Sigmoid colon (tissue), 7 donors: ENCODE measurements around the gene CPT1C. TPM values are rescaled to one million over a fixed set of nuclear protein-coding genes. Genes with fewer than 3 reads are reported as not detected.
A peak's percentile ranks its signal among the peaks of the same experiment; 100 is the strongest.
"Not testable (repeated sequence)": the region's sequence is repeated elsewhere in the genome, so short reads cannot be mapped to it uniquely, and the experiment has no call there.

Experiments used
- DNase-seq: peaks from one replicate; pipeline ENCODE4 v3.0.0-alpha.2; 2019
- H3K27ac ChIP-seq, 4 donors: fragments of 200-600 bp; sonication (generic); one replicate each; pipeline ENCODE4 v1.5.1; 2016 to 2019; ENCODE audit warnings: mild to moderate bottlenecking in 1 of 4
- H3K27me3 ChIP-seq, 3 donors: fragments of 200-600 bp; sonication (generic); one replicate each; pipeline ENCODE4 v1.5.1; 2019; ENCODE audit warnings: mild to moderate bottlenecking in 1 of 3
- H3K36me3 ChIP-seq, 4 donors: fragments of 200-600 bp; sonication (generic); one replicate each; pipeline ENCODE4 v1.5.1; 2016 to 2019
- H3K4me1 ChIP-seq, 4 donors: fragments of 200-600 bp; sonication (generic); one replicate each; pipeline ENCODE4 v1.5.1; 2017 to 2019
- H3K4me3 ChIP-seq, 4 donors: fragments of 200-600 bp; sonication (generic); one replicate each; pipeline ENCODE4 v1.5.1; 2017 to 2019; ENCODE audit warnings: mild to moderate bottlenecking in 2 of 4, moderate library complexity in 1 of 4
- H3K9me3 ChIP-seq, 4 donors: fragments of 200-600 bp in 3 of 4; sonication (generic) in 3 of 4; one replicate each; pipeline versions ENCODE4 v1.5.1 to v1.6.1; 2013 to 2019
- CTCF ChIP-seq, 4 experiments: fragments of 450-650 bp in 3 of 4; fragments of 200-600 bp in 1 of 4; IDR thresholded peaks; one replicate each; pipeline ENCODE4 v1.5.1; 2016 to 2019; ENCODE audit warnings: antibody characterized with exemption in 4 of 4, mild to moderate bottlenecking in 3 of 4, moderate library complexity in 2 of 4
- EP300 ChIP-seq, 4 donors: sonication (generic); formaldehyde crosslinking; IDR thresholded peaks; one replicate each; pipeline ENCODE4 v1.6.1; 2017; ENCODE audit warnings: antibody characterized with exemption in 4 of 4
- POLR2A ChIP-seq, 2 donors: fragments of 450-650 bp; IDR thresholded peaks; one replicate each; pipeline ENCODE4 v1.6.1; 2016; ENCODE audit warnings: antibody characterized with exemption in 2 of 2, mild to moderate bottlenecking in 2 of 2, moderate library complexity in 2 of 2
- POLR2AphosphoS5 ChIP-seq, 4 donors: sonication (generic); formaldehyde crosslinking; IDR thresholded peaks; one replicate each; pipeline ENCODE4 v1.6.1; 2017; ENCODE audit warnings: antibody characterized with exemption in 4 of 4
- WGBS, 2 donors: extraction: QIAGEN DNeasy Blood & Tissue Kit; methylation state at CpG; one replicate each; pipeline ENCODE4 v1.1.7; 2013; 5-methylcytosine and 5-hydroxymethylcytosine counted together
- intact Hi-C: fragments of 100-400 bp; cut with DNase I; formaldehyde crosslinking; loops from one replicate; pipeline ENCODE4 v1.15.1; 2023
- polyA plus RNA-seq, 3 donors: library from polyadenylated mRNA; stranded (reverse); fragments of 200-250 nt; gene quantifications; one replicate each; pipeline ENCODE4 v1.2.3, GENCODE V29; 2013
- total RNA-seq, 4 donors: library from RNA; depleted of rRNA; stranded (reverse); fragments of >200 nt; gene quantifications; one replicate each; pipeline ENCODE4 v1.1.0, GENCODE V29; 2016
- donor health status: healthy with polysubstance abuse.
- donor health status: Bipolar disorder and iron deficiency.
- donor health status: healthy.

CPT1C gene
- total and polyA plus RNA-seq, 7 donors = 0.69 to 28.5 (median 3.9) TPM

- 36 to 68% methylated on average over 8 of the region's 8 CpGs for WGBS, 2 donors
- TF ChIP-seq POLR2A (IDR thresholded peaks at IDR 0.05) (no peak), POLR2AphosphoS5 (IDR thresholded peaks at IDR 0.05) (no peak), CTCF (IDR thresholded peaks at IDR 0.05) (no peak), EP300 (IDR thresholded peaks at IDR 0.05) (no peak)
- H3K27me3 ChIP-seq = no peaks in the 10 kb centered on the region
- no peaks in the 10 kb centered on the region for H3K4me1 ChIP-seq
- H3K9me3 ChIP-seq = no peaks in the 10 kb centered on the region
- no peak overlapping the region for H3K4me3 ChIP-seq
- H3K36me3 ChIP-seq = no peaks in the 10 kb centered on the region
- no peak for DNase-seq
- intact Hi-C loops = no loop called here
- H3K27ac ChIP-seq = no peak overlapping the region
Observed at GRCh38 chr19:49713236-49713845, 22.4 kb downstream of the CPT1C start.

GRCh38 chr19:49716154-49716553, 25.2 kb downstream of the CPT1C start:
- Histone ChIP-seq H3K9me3 (no peaks in the 10 kb centered on the region), H3K36me3 (no peaks in the 10 kb centered on the region), H3K4me3 (no peak overlapping the region), H3K27ac (no peak overlapping the region), H3K27me3 (no peaks in the 10 kb centered on the region), H3K4me1 (no peaks in the 10 kb centered on the region)
- DNase-seq = no peak
- intact Hi-C loops = no loop called here
- 72 to 75% methylated on average over 3 of the region's 3 CpGs for WGBS, 2 donors
- TF ChIP-seq EP300 (IDR thresholded peaks at IDR 0.05) = no peak
- no peak for TF ChIP-seq POLR2AphosphoS5 (IDR thresholded peaks at IDR 0.05)
- no peak for TF ChIP-seq CTCF (IDR thresholded peaks at IDR 0.05)
- no peak for TF ChIP-seq POLR2A (IDR thresholded peaks at IDR 0.05)

GRCh38 chr19:49718511-49718910, 27.6 kb downstream of the CPT1C start:
- H3K36me3 ChIP-seq = no peaks in the 10 kb centered on the region
- H3K27ac ChIP-seq = peak overlapping the region in 1 of 4 donors; percentile 34
- H3K9me3 ChIP-seq = no peaks in the 10 kb centered on the region
- H3K4me1 ChIP-seq = no peaks in the 10 kb centered on the region
- H3K27me3 ChIP-seq = no peaks in the 10 kb centered on the region
- intact Hi-C loops = no loop called here
- 73 to 87% methylated on average over 8 of the region's 8 CpGs for WGBS, 2 donors
- no peak overlapping the region for H3K4me3 ChIP-seq
- TF ChIP-seq CTCF (IDR thresholded peaks at IDR 0.05) = no peak
- no peak for DNase-seq

- TF ChIP-seq EP300 (IDR thresholded peaks at IDR 0.05) (no peak), POLR2A (IDR thresholded peaks at IDR 0.05) (no peak), CTCF (IDR thresholded peaks at IDR 0.05) (no peak), POLR2AphosphoS5 (IDR thresholded peaks at IDR 0.05) (no peak)
- H3K36me3 ChIP-seq = no peaks in the 10 kb centered on the region
- H3K9me3 ChIP-seq = no peaks in the 10 kb centered on the region
- H3K27ac ChIP-seq = peak overlapping the region in 1 of 4 donors; percentile 34
- no peak overlapping the region for H3K4me3 ChIP-seq
- H3K4me1 ChIP-seq = no peaks in the 10 kb centered on the region
- intact Hi-C loops = no loop called here
- WGBS, 2 donors = 63 to 82% methylated on average over 6 of the region's 6 CpGs
- no peak for DNase-seq
- no peaks in the 10 kb centered on the region for H3K27me3 ChIP-seq
Observed at GRCh38 chr19:49718991-49719390, 28.1 kb downstream of the CPT1C start.

GRCh38 chr19:49719420-49719819, 28.5 kb downstream of the CPT1C start:
- 76 to 82% methylated on average over 22 of the region's 22 CpGs for WGBS, 2 donors

More at GRCh38 chr19:49719420-49719819, 28.5 kb downstream of the CPT1C start:
- H3K9me3 ChIP-seq, H3K4me1 ChIP-seq, H3K27ac ChIP-seq, intact Hi-C loops, H3K4me3 ChIP-seq, DNase-seq, H3K36me3 ChIP-seq, H3K27me3 ChIP-seq: not testable (repeated sequence)
